SK-N-SH (cell line): ENCODE results near the gene MAPK10.

ENCODE experiments used
- CHD2 ChIP-seq: fragments of 150-350 bp; IDR thresholded peaks from 2 replicates; pipeline ENCODE4 v1.6.1; 2018; ENCODE audit warnings: low read length; ENCODE audit not compliant: partially characterized antibody
- EZH2phosphoT487 ChIP-seq: fragments of 200-600 bp; sonication (generic); IDR thresholded peaks from 2 replicates; pipeline ENCODE4 v1.6.1; 2017; ENCODE audit warnings: low read depth, mixed run types, mild to moderate bottlenecking, antibody characterized with exemption, moderate library complexity, borderline replicate concordance
- FOSL2 ChIP-seq: IDR thresholded peaks from 2 replicates; pipeline ENCODE4 v1.4.0; 2012; ENCODE audit warnings: low read depth, mild to moderate bottlenecking, moderate library complexity, borderline replicate concordance
- GABPA ChIP-seq: IDR thresholded peaks from 2 replicates; pipeline ENCODE4 v1.4.0; 2012; ENCODE audit warnings: low read depth, mild to moderate bottlenecking
- JUND ChIP-seq: IDR thresholded peaks from 2 replicates; pipeline ENCODE4 v1.4.0; 2012
- RAD21 ChIP-seq: IDR thresholded peaks from 2 replicates; pipeline ENCODE4 v1.6.1; 2012; ENCODE audit warnings: mild to moderate bottlenecking, low read length
- YY1 ChIP-seq: IDR thresholded peaks from 2 replicates; pipeline ENCODE4 v1.4.0; 2012; ENCODE audit warnings: low read depth, mild to moderate bottlenecking
- TF ChIP-seq, protein P1 (sequence below): IDR thresholded peaks from 2 replicates; pipeline ENCODE4; 2012
- TF ChIP-seq, protein P2 (sequence below): fragments of 200-600 bp; sonication (generic); IDR thresholded peaks from 2 replicates; pipeline ENCODE4 v1.6.1; 2017; ENCODE audit warnings: antibody characterized with exemption, mild to moderate bottlenecking, moderate library complexity

DNA sequence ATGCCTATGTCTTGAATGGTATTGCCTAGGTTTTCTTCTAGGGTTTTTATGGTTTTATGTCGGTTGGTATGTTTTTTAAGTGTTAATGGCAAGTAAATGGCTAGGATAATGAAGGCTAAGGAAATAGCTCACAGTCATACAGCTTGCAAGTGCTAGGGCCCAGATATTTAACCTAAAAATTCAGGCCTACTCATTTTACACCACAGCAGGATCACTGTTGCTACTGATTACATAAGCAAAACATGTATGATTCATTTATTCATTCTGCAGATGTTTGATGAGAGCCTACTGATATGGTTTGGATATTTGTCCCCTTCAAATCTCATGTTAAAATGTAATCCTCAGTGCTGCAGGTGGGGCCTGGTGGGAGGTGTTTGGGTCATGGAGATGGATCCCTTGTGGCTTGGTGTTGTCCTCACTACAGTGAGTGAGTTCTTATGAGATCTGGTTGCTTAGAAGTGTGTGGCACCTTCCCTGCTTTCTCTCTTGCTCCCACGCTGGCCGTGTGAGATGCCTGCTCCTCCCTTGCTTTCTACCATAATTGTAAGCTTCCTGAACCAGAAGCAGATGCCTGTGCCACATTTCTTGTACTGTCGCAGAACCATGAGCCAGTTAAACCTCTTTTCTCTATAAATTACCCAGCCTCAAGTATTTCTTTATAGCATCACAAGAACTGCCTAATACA lies 175.5 kb downstream of the MAPK10 start:
- TF ChIP-seq, protein P1, sequence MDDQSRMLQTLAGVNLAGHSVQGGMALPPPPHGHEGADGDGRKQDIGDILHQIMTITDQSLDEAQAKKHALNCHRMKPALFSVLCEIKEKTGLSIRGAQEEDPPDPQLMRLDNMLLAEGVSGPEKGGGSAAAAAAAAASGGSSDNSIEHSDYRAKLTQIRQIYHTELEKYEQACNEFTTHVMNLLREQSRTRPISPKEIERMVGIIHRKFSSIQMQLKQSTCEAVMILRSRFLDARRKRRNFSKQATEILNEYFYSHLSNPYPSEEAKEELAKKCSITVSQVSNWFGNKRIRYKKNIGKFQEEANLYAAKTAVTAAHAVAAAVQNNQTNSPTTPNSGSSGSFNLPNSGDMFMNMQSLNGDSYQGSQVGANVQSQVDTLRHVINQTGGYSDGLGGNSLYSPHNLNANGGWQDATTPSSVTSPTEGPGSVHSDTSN: no peak
- TF ChIP-seq FOSL2 (no peak), RAD21 (no peak), EZH2phosphoT487 (no peak), CHD2 (no peak), JUND (no peak), GABPA (no peak), YY1 (no peak)
- TF ChIP-seq, protein P2, sequence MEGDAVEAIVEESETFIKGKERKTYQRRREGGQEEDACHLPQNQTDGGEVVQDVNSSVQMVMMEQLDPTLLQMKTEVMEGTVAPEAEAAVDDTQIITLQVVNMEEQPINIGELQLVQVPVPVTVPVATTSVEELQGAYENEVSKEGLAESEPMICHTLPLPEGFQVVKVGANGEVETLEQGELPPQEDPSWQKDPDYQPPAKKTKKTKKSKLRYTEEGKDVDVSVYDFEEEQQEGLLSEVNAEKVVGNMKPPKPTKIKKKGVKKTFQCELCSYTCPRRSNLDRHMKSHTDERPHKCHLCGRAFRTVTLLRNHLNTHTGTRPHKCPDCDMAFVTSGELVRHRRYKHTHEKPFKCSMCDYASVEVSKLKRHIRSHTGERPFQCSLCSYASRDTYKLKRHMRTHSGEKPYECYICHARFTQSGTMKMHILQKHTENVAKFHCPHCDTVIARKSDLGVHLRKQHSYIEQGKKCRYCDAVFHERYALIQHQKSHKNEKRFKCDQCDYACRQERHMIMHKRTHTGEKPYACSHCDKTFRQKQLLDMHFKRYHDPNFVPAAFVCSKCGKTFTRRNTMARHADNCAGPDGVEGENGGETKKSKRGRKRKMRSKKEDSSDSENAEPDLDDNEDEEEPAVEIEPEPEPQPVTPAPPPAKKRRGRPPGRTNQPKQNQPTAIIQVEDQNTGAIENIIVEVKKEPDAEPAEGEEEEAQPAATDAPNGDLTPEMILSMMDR: no peak
